K562 (cell line): ENCODE data around the gene PRDX3. TPM values are rescaled to one million over a fixed set of nuclear protein-coding genes. Genes with fewer than 3 reads are reported as not detected.

Experiments used
- ATF6 ChIP-seq: sonication (generic); formaldehyde crosslinking; IDR thresholded peaks from 2 replicates; pipeline ENCODE4 v1.4.0; 2020; ENCODE audit warnings: mild to moderate bottlenecking, missing genetic modification reagents
- BMI1 ChIP-seq: fragments of 150-350 bp; IDR thresholded peaks from 2 replicates; pipeline ENCODE4 v1.6.1; 2014; ENCODE audit warnings: low read length
- CCNT2 ChIP-seq: IDR thresholded peaks from 2 replicates; pipeline ENCODE4 v1.6.1; 2011; ENCODE audit warnings: borderline replicate concordance, low read depth, mild to moderate bottlenecking, moderate library complexity, mixed read lengths, low read length; ENCODE audit not compliant: insufficient read length; ENCODE audit errors: extremely low read depth
- CEBPB ChIP-seq: fragments of 450-650 bp; IDR thresholded peaks from 2 replicates; pipeline ENCODE4 v1.6.1; 2016; ENCODE audit warnings: missing genetic modification characterization, missing compliant biosample characterization
- CXXC5 ChIP-seq: fragments of 250-450 bp; sonication (Bioruptor Pico); IDR thresholded peaks from 2 replicates; pipeline ENCODE4 v1.8.0; 2022; ENCODE audit warnings: inconsistent platforms, mild to moderate bottlenecking, moderate library complexity
- DACH1 ChIP-seq: fragments of 450-650 bp; IDR thresholded peaks from 2 replicates; pipeline ENCODE4 v1.6.1; 2018; ENCODE audit not compliant: partially characterized antibody
- FOXK1 ChIP-seq: sonication (generic); formaldehyde crosslinking; IDR thresholded peaks from 2 replicates; pipeline ENCODE4 v1.8.0; 2022; ENCODE audit warnings: missing genetic modification reagents, mild to moderate bottlenecking, borderline replicate concordance
- GTF2E2 ChIP-seq: fragments of 200-800 bp; sonication (Bioruptor generic); IDR thresholded peaks from 2 replicates; pipeline ENCODE4 v1.6.1; 2016; ENCODE audit warnings: missing genetic modification characterization, missing compliant biosample characterization
- HCFC1 ChIP-seq: IDR thresholded peaks from 2 replicates; pipeline ENCODE4 v1.6.1; 2012; ENCODE audit warnings: low read depth, low read length, improper control_type of control experiment
- HNRNPK ChIP-seq: fragments of 200-400 bp; formaldehyde crosslinking; IDR thresholded peaks from one replicate; pipeline ENCODE4 v1.6.1; 2018; ENCODE audit warnings: mild to moderate bottlenecking, low read depth, low read length; ENCODE audit not compliant: poor library complexity, severe bottlenecking
- KLF10 ChIP-seq: fragments of 250-450 bp; sonication (Bioruptor Pico); IDR thresholded peaks from 2 replicates; pipeline ENCODE4 v1.6.1; 2021; ENCODE audit warnings: matching md5 sums
- MBD1 ChIP-seq: fragments of 250-450 bp; sonication (Bioruptor Pico); IDR thresholded peaks from 2 replicates; pipeline ENCODE4 v1.8.0; 2022; ENCODE audit warnings: inconsistent platforms
- PHF20 ChIP-seq: fragments of 450-650 bp; IDR thresholded peaks from 2 replicates; pipeline ENCODE4 v1.6.1; 2018; ENCODE audit not compliant: partially characterized antibody
- PHF8 ChIP-seq: fragments of 200-600 bp; sonication (generic); IDR thresholded peaks from 2 replicates; pipeline ENCODE4 v1.6.1; 2012; ENCODE audit warnings: mixed run types, mild to moderate bottlenecking, inconsistent platforms, low read length, moderate library complexity, borderline replicate concordance
- RB1 ChIP-seq: fragments of 450-650 bp; IDR thresholded peaks from 2 replicates; pipeline ENCODE4 v1.6.1; 2017; ENCODE audit warnings: low read depth, mild to moderate bottlenecking
- RBFOX2 ChIP-seq: fragments of 200-400 bp; formaldehyde crosslinking; IDR thresholded peaks from 2 replicates; pipeline ENCODE4 v1.6.1; 2017; ENCODE audit warnings: low read depth, mild to moderate bottlenecking, low read length, moderate library complexity
- SMARCC2 ChIP-seq: fragments of 450-650 bp; IDR thresholded peaks from 2 replicates; pipeline ENCODE4 v1.6.1; 2017; ENCODE audit warnings: antibody characterized with exemption, moderate library complexity, mild to moderate bottlenecking, low read depth
- SNIP1 ChIP-seq: fragments of 450-650 bp; IDR thresholded peaks from 2 replicates; pipeline ENCODE4 v1.7.1; 2017; ENCODE audit warnings: low read depth, mild to moderate bottlenecking
- SRF ChIP-seq, 2 experiments: fragments of 250-450, 450-650 bp in 1 of 2; sonication (Bioruptor Pico) in 1 of 2; sonication (generic) in 1 of 2; formaldehyde crosslinking; IDR thresholded peaks; 2 replicates each; pipeline versions ENCODE4 v1.5.0 to v1.5.1; 2020 to 2022; ENCODE audit warnings: mild to moderate bottlenecking in 1 of 2, missing genetic modification reagents in 1 of 2
- SUPT5H ChIP-seq: fragments of 450-650 bp; IDR thresholded peaks from 2 replicates; pipeline ENCODE4 v1.6.1; 2016
- TBP ChIP-seq: optimal IDR thresholded peaks from 2 replicates; pipeline ENCODE3; 2011; ENCODE audit warnings: low read depth, low read length, improper control_type of control experiment
- TEAD1 ChIP-seq, 2 experiments: fragments of 450-650 bp in 1 of 2; sonication (generic) in 1 of 2; formaldehyde crosslinking; IDR thresholded peaks; 2 replicates each; pipeline versions ENCODE4 v1.4.0 to v1.8.0; 2020 to 2022; ENCODE audit warnings: mild to moderate bottlenecking in 2 of 2, missing genetic modification reagents in 1 of 2
- TFAP4 ChIP-seq: sonication (generic); formaldehyde crosslinking; IDR thresholded peaks from 2 replicates; pipeline ENCODE4 v1.8.0; 2022; ENCODE audit warnings: missing genetic modification reagents, mild to moderate bottlenecking, moderate library complexity, borderline replicate concordance
- TRIM24 ChIP-seq, 2 experiments: fragments of 450-650 bp; IDR thresholded peaks; 2 replicates each; pipeline ENCODE4 v1.6.1; 2016
- ZBTB2 ChIP-seq: fragments of 450-650 bp; IDR thresholded peaks from 2 replicates; pipeline ENCODE4 v1.6.1; 2016; ENCODE audit warnings: antibody characterized with exemption
- ZFX ChIP-seq: sonication (generic); formaldehyde crosslinking; IDR thresholded peaks from 2 replicates; pipeline ENCODE4 v1.8.0; 2022; ENCODE audit warnings: mild to moderate bottlenecking, missing genetic modification reagents, moderate library complexity
- polyA plus RNA-seq, 8 experiments: library from polyadenylated mRNA; depleted of rRNA in 4 of 8; stranded (reverse) in 5 of 8; unstranded in 3 of 8; fragments of >200 nt; fragmentation: Nextera tagmentation in 2 of 8; fragmentation: Illumina TruSeq in 1 of 8; extraction: Ambion mirVana in 2 of 8; extraction: Trizol in 1 of 8; gene quantifications; 2 replicates each; pipeline versions ENCODE4 v1.2.1 to v1.2.3, GENCODE V29; 2011 to 2014; ENCODE audit warnings: inconsistent platforms in 1 of 8, missing spikeins in 1 of 8
- total RNA-seq, 7 experiments: library from RNA; depleted of rRNA in 6 of 7; stranded (reverse); fragments of >200 nt in 6 of 7; fragmentation: Illumina TruSeq in 2 of 7; extraction: Trizol in 2 of 7; gene quantifications; 2 replicates each; pipeline versions ENCODE4 v1.2.1 to v1.2.3, GENCODE V29; 2011 to 2021; ENCODE audit warnings: low replicate concordance in 1 of 7

The PRDX3 gene
- total and polyA plus RNA-seq, 9 of the 15 experiments (the other 6 are each of a cell fraction or from before 2014, with no cell fraction given), result 122 to 994 (median 173) TPM

- TF ChIP-seq ATF6 (CRISPR knock-in tag) (no peak), TFAP4 (CRISPR knock-in tag) (no peak), PHF20 (no peak), KLF10 (CRISPR knock-in tag) (no peak), SMARCC2 (no peak), DACH1 (no peak), CXXC5 (CRISPR knock-in tag) (peak; percentile 58; the same call in 1 of the 2 replicates), ZBTB2 (no peak), TEAD1 (CRISPR knock-in tag; IDR thresholded peaks at IDR 0.05) (no peak), HNRNPK (no peak), FOXK1 (CRISPR knock-in tag) (no peak), BMI1 (no peak), PHF8 (peak; percentile 20; the same call in 1 of the 2 replicates), TRIM24 (IDR thresholded peaks at IDR 0.05) (no peak), CCNT2 (peak; percentile 21), RB1 (peak; percentile 2; the same call in 1 of the 2 replicates), GTF2E2 (tag) (no peak), CEBPB (tag) (no peak), SNIP1 (no peak), ZFX (CRISPR knock-in tag) (no peak), SRF (CRISPR knock-in tag; IDR thresholded peaks at IDR 0.05) (no peak), SUPT5H (no peak), HCFC1 (peak; percentile 82), RBFOX2 (peak; percentile 78), TBP (peak; percentile 34), MBD1 (CRISPR knock-in tag) (no peak)
These were observed 28.7 kb upstream of the PRDX3 start, which contains the start of gene GRK5 (continued) for GRCh38 chr10:119207366-119207666.
